ENCODE results near the gene NFIB. TPM values are rescaled to one million over a fixed set of nuclear protein-coding genes. Genes with fewer than 3 reads are reported as not detected.

NFIB gene
- total RNA-seq, 1 experiment from 2014 or later = 75.8 TPM

GRCh38 chr9:14346811-14347405 is 33.0 kb upstream of the NFIB start:
- Mint-ChIP-seq H3K27ac (ENCODE audit: unreplicated experiment) (no peak overlapping the region), H3K27me3 (ENCODE audit: unreplicated experiment) (no peaks in the 10 kb centered on the region), H3K4me3 (ENCODE audit: low read depth, unreplicated experiment) (peak overlapping the region; percentile 80), H3K36me3 (ENCODE audit: insufficient read depth, unreplicated experiment) (peaks cover 15% of the 10 kb centered on the region), H3K4me1 (ENCODE audit: low read depth, unreplicated experiment) (no peaks in the 10 kb centered on the region), H3K9me3 (ENCODE audit: low read depth, unreplicated experiment) (no peaks in the 10 kb centered on the region)
- no TSS peak for BruUV-seq (replicated peaks)
- DNase-seq = no peak
- TF ChIP-seq, protein P1, sequence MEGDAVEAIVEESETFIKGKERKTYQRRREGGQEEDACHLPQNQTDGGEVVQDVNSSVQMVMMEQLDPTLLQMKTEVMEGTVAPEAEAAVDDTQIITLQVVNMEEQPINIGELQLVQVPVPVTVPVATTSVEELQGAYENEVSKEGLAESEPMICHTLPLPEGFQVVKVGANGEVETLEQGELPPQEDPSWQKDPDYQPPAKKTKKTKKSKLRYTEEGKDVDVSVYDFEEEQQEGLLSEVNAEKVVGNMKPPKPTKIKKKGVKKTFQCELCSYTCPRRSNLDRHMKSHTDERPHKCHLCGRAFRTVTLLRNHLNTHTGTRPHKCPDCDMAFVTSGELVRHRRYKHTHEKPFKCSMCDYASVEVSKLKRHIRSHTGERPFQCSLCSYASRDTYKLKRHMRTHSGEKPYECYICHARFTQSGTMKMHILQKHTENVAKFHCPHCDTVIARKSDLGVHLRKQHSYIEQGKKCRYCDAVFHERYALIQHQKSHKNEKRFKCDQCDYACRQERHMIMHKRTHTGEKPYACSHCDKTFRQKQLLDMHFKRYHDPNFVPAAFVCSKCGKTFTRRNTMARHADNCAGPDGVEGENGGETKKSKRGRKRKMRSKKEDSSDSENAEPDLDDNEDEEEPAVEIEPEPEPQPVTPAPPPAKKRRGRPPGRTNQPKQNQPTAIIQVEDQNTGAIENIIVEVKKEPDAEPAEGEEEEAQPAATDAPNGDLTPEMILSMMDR (IDR thresholded peaks at IDR 0.05; ENCODE audit: unreplicated experiment) = no peak
- CTCF ChIA-PET = interaction anchor here (0.6 kb wide), 1 partner anchor 20 kb away, joined by 5 read pairs; no protein-coding TSS in a partner anchor
- intact Hi-C loops (cut with micrococcal nuclease; ENCODE audit: unreplicated experiment) = no loop called here

GRCh38 chr9:14346231-14346791 is 32.4 kb upstream of the NFIB start:
- Mint-ChIP-seq H3K27me3 (ENCODE audit: unreplicated experiment) (no peaks in the 10 kb centered on the region), H3K36me3 (ENCODE audit: insufficient read depth, unreplicated experiment) (peaks cover 15% of the 10 kb centered on the region), H3K9me3 (ENCODE audit: low read depth, unreplicated experiment) (no peaks in the 10 kb centered on the region), H3K4me1 (ENCODE audit: low read depth, unreplicated experiment) (no peaks in the 10 kb centered on the region), H3K4me3 (ENCODE audit: low read depth, unreplicated experiment) (no peak overlapping the region), H3K27ac (ENCODE audit: unreplicated experiment) (no peak overlapping the region)
- CTCF ChIA-PET = no interaction called here
- no TSS peak for BruUV-seq (replicated peaks)
- intact Hi-C loops (cut with micrococcal nuclease; ENCODE audit: unreplicated experiment) = no loop called here
- DNase-seq = no peak
- TF ChIP-seq, protein P1 (IDR thresholded peaks at IDR 0.05; ENCODE audit: unreplicated experiment) = no peak

DNA sequence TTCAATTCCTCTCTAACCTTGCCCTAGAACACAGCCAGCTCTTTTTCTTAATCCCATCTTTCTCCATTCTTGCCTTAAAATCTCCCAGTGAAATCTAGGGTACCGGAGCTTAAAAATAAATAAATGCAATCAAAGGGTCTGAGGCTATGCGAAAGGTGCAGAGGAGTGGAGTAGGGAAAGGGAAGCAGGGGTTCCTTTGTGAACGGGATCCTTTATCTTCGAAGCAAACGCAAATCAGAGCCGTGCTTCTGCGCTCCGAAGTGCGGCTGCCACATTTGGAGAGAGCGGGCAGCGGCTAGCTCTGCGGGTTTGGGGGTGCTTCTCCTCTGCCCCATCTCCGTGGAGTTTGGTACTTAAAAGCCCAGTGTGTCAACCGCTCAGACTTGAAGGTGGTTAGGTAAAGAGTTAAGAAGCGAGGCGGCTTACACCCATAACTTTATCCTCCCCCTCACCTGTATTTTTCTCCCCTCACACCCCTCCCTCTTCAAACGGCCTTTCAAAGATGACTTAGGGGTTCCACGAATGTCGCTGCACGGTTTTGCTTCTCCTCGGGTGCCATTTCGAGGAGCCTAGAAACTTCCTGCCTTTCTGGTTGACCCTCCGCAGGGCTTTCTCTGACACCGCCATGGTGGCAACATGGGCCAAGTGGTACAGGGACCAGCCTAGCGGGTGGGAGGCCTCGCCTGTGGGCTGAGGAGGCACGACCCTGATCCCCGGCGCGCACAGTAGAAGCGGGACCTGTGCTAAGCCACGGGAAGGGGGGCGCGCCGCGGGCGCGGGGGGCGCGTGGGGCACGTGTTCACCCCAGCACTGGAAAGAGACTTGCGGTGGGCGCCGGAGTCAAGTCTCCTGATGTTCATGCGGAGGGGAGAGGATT is 31.7 kb upstream of the NFIB start:
- DNase-seq = no peak
- no peaks in the 10 kb centered on the region for H3K9me3 Mint-ChIP-seq (ENCODE audit: low read depth, unreplicated experiment)
- peaks cover 15% of the 10 kb centered on the region for H3K36me3 Mint-ChIP-seq (ENCODE audit: insufficient read depth, unreplicated experiment)
- CTCF ChIA-PET = interaction anchor here (1.2 kb wide), 1 partner anchor 508 kb away, joined by 3 read pairs; no protein-coding TSS in a partner anchor
- TF ChIP-seq, protein P1 (IDR thresholded peaks at IDR 0.05; ENCODE audit: unreplicated experiment) = no peak
- intact Hi-C loops (cut with micrococcal nuclease; ENCODE audit: unreplicated experiment) = no loop called here
- no peaks in the 10 kb centered on the region for H3K4me1 Mint-ChIP-seq (ENCODE audit: low read depth, unreplicated experiment)
- no peak overlapping the region for H3K4me3 Mint-ChIP-seq (ENCODE audit: low read depth, unreplicated experiment)
- H3K27me3 Mint-ChIP-seq (ENCODE audit: unreplicated experiment) = no peaks in the 10 kb centered on the region
- BruUV-seq (replicated peaks) = no TSS peak
- peak overlapping the region; percentile 16 for H3K27ac Mint-ChIP-seq (ENCODE audit: unreplicated experiment)

- peaks cover 14% of the 10 kb centered on the region for H3K36me3 Mint-ChIP-seq (ENCODE audit: insufficient read depth, unreplicated experiment)
- no TSS peak for BruUV-seq (replicated peaks)
- no peak overlapping the region for H3K4me3 Mint-ChIP-seq (ENCODE audit: low read depth, unreplicated experiment)
- H3K4me1 Mint-ChIP-seq (ENCODE audit: low read depth, unreplicated experiment) = no peaks in the 10 kb centered on the region
- CTCF ChIA-PET = interaction anchor here (0.5 to 1.2 kb wide), 4 partner anchors 21 to 521 kb away, joined by 3 to 4 read pairs (median 4); no protein-coding TSS in a partner anchor
- TF ChIP-seq, protein P1 (IDR thresholded peaks at IDR 0.05; ENCODE audit: unreplicated experiment) = no peak
- H3K9me3 Mint-ChIP-seq (ENCODE audit: low read depth, unreplicated experiment) = no peaks in the 10 kb centered on the region
- H3K27me3 Mint-ChIP-seq (ENCODE audit: unreplicated experiment) = no peaks in the 10 kb centered on the region
- peak overlapping the region; percentile 16 for H3K27ac Mint-ChIP-seq (ENCODE audit: unreplicated experiment)
- intact Hi-C loops (cut with micrococcal nuclease; ENCODE audit: unreplicated experiment) = no loop called here
- no peak for DNase-seq
Observed at GRCh38 chr9:14344941-14345353, 31.0 kb upstream of the NFIB start.

Data from Calu3 (cell line).